GM18526 (cell line): ENCODE measurements around the gene IL4R.
A peak's percentile ranks its signal among the peaks of the same experiment; 100 is the strongest.

Experiments
- POLR2A ChIP-seq: IDR thresholded peaks from 3 replicates; pipeline ENCODE4 v1.6.1; 2011; ENCODE audit not compliant: insufficient read length; ENCODE audit errors: extremely low read depth

Gene IL4R

GRCh38 chr16:27408012-27408601 is 94.3 kb downstream of the IL4R start:
- TF ChIP-seq POLR2A = no peak

- peak; percentile 5 for TF ChIP-seq POLR2A
Measured at GRCh38 chr16:27408602-27409031, 94.8 kb downstream of the IL4R start.

DNA sequence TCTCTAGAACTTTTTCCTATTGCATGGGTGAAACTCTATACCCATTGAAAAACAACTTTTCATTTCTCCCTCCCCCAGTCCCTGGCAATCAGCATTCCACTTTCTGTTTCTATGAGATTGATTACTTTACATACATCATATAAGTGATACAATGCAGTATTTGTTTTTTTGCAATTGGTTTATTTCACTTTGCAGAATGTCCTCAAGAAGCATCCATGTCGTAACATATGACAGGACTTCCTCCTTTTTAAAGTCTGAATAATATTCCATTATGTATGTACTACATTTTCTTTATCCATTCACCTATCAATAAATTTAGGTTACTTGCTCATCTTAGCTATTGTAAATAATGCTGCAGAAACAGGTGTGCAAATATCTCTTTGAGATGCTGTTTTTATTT is 97.0 kb downstream of the IL4R start:
- no peak for TF ChIP-seq POLR2A

DNA sequence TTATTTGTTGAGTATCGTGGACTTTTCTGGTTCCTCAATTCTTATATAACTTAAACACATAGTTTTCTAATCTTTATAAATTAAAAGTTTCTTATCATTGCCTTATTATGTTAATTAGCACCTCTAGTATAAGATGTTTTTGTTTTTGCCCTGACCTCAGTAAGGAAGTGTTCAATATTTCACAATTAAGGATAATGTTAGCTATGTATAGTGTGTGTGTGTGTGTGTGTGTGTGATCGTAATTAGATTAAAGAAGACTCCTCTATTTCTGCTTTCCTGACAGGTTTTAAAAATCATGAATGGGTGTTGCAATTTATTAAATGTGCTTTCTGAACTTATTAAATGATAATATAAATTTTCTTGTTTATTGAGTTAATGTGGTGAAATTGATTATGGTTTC is 100.2 kb downstream of the IL4R start:
- no peak for TF ChIP-seq POLR2A
